GM12875 (cell line): ENCODE data around the gene RNGTT.

Source experiments
- H3K4me3 ChIP-seq: one replicate; pipeline ENCODE4 v1.5.1; 2011; ENCODE audit warnings: low read depth, low read length, control low read depth
- TF ChIP-seq, protein P1 (sequence below): IDR thresholded peaks from 2 replicates; pipeline ENCODE4 v1.5.1; 2011; ENCODE audit warnings: low read depth, mild to moderate bottlenecking, control low read depth, inconsistent platforms, low read length, moderate library complexity, borderline replicate concordance; ENCODE audit not compliant: insufficient read depth

The RNGTT gene

DNA sequence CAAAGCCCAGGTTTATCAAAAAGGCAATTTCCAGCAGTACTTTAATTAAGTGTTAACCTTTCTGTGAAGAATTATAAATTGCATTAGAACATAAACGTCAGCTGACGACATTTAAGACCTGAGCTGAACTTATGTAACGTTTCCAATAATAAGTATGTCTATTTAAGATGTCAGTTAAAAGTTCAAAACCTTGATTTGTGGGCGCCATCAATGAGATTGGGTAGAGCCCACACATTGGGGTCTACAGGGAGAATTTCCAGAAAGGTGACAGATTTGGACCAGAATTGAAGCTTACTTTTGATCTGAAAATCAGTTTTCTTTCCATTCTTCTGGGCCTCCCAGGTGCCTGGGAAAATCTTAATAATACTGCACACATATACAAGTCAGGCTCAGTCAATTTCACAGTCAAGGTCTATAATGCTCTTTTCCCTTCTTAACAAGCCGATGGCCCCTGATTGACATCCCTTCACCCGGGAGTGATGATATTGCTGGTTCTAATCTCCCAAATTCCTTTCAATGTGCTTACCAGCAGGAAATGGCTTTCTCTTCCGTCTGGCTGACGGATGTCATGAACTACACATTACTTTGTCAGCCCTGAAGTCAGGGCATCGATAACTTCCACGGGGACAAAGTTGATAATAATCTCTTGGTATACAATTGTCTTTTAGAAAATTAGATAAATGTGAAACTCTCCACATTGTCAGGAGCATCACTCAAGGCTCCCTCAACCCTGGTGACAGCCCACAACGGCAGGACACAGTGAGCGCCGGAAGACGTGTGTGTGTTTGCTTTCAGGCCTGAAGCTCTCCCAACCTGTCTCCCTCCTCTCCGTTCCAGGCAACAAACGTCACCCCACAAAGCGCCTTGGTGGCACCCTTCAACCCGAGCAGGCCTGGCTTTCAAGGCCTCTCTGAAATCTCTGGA, 400.8 kb downstream of the RNGTT start:
- no peak overlapping the region for H3K4me3 ChIP-seq
- TF ChIP-seq, protein P1, sequence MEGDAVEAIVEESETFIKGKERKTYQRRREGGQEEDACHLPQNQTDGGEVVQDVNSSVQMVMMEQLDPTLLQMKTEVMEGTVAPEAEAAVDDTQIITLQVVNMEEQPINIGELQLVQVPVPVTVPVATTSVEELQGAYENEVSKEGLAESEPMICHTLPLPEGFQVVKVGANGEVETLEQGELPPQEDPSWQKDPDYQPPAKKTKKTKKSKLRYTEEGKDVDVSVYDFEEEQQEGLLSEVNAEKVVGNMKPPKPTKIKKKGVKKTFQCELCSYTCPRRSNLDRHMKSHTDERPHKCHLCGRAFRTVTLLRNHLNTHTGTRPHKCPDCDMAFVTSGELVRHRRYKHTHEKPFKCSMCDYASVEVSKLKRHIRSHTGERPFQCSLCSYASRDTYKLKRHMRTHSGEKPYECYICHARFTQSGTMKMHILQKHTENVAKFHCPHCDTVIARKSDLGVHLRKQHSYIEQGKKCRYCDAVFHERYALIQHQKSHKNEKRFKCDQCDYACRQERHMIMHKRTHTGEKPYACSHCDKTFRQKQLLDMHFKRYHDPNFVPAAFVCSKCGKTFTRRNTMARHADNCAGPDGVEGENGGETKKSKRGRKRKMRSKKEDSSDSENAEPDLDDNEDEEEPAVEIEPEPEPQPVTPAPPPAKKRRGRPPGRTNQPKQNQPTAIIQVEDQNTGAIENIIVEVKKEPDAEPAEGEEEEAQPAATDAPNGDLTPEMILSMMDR, result no peak

DNA sequence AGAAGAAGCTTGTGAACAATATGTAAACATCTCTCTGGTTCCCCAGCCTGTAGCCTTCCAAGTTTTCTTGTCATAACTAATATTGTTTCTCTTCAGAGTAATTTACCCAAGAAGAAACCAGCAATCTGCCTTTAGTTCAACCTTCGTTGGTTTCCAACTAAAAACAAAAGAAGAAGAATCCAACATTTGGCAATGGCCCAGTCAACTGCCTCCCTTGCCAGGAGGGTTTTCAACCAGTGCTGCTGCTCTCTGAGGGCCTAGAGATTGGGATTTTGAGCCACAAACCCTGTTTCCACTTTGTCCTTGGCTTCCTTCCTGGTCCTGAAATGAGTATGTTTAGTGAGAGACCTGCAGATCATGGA, 401.5 kb downstream of the RNGTT start:
- no peak overlapping the region for H3K4me3 ChIP-seq
- TF ChIP-seq, protein P1, result no peak

DNA sequence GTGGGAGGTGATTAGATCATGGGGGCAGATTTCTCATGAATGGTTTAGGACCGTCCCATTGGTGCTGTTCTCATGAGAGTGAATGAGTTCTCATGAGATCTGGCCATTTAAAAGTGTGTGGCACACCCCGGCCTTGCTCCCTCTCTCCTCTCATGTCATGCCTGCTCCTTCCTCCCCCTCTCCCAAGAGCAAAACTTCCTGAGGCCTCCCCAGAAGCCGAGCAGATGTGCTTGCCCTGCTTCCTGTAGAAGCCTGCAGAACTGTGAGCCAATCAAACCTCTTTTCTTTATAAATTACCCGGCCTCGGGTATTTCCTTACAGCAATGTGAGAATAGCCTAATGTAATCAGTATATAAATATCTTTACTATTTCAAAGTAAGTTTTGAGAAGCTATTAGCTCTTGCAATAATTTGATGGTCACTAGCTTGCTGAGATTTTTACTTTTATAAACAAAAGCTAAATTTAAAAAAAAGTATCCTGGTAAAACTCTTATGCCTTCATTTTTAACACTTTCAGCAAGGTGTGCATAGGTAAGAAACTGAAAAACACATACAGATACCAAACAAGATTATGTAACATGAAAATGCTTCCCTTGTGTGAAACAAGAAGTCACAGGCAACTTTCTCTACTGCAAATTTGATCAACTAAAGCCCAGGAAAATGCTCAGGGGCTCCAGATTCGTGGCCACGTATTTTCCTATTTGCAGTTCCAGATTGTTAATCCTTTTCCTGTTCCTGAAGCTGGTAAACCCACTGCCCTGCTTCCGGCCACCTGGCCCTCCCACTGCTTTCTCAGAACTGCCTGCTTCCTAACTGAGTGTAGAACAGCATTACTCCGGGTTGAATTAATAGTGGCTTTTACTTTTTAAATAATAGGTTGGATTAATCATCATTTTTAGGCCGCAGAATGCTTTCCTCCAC, 402.1 kb downstream of the RNGTT start:
- no peak overlapping the region for H3K4me3 ChIP-seq
- TF ChIP-seq, protein P1, result no peak
